ENCODE data around the gene ZEB2. TPM values are rescaled to one million over a fixed set of nuclear protein-coding genes. Genes with fewer than 3 reads are reported as not detected.

ZEB2 gene
- total RNA-seq, 1 donor from 2014 or later: 0.07 TPM

DNA sequence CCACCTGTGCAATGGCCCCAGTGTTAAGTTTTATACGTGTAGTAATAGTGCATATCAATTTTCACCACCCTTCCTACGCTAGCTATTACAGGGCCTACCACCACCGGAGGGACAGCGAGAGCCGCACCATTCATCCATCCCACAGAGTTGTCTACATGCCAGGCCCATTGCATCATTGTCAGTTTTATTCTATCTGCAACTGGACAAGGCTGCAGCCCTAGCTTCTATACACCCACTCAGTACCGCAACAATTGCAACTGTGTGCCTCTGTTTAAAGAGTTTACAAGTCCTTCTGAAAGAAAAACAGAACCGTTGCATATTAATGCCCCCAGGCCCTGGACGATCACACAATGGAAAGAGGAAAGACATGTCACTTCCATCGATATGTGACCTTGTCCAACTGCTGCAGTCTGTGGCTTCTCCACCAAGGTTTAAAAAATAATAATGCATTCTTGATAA, 58.6 kb downstream of the ZEB2 start:
- Mint-ChIP-seq H3K9me3 (ENCODE audit: low read depth) (no peaks in the 10 kb centered on the region), H3K4me3 (ENCODE audit: low read depth) (no peak overlapping the region), H3K36me3 (ENCODE audit: insufficient read depth) (no peaks in the 10 kb centered on the region), H3K4me1 (ENCODE audit: low read depth) (peaks cover 3% of the 10 kb centered on the region), H3K27ac (no peak overlapping the region), H3K27me3 (peaks cover 77% of the 10 kb centered on the region)
- TF ChIP-seq, protein P1, sequence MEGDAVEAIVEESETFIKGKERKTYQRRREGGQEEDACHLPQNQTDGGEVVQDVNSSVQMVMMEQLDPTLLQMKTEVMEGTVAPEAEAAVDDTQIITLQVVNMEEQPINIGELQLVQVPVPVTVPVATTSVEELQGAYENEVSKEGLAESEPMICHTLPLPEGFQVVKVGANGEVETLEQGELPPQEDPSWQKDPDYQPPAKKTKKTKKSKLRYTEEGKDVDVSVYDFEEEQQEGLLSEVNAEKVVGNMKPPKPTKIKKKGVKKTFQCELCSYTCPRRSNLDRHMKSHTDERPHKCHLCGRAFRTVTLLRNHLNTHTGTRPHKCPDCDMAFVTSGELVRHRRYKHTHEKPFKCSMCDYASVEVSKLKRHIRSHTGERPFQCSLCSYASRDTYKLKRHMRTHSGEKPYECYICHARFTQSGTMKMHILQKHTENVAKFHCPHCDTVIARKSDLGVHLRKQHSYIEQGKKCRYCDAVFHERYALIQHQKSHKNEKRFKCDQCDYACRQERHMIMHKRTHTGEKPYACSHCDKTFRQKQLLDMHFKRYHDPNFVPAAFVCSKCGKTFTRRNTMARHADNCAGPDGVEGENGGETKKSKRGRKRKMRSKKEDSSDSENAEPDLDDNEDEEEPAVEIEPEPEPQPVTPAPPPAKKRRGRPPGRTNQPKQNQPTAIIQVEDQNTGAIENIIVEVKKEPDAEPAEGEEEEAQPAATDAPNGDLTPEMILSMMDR (IDR thresholded peaks at IDR 0.05; ENCODE audit: unreplicated experiment): no peak
- DNase-seq (ENCODE audit: low spot score, unreplicated experiment): no peak

GRCh38 chr2:144460727-144461307, 59.1 kb downstream of the ZEB2 start:
- no peak overlapping the region for H3K4me3 Mint-ChIP-seq (ENCODE audit: low read depth)
- H3K27ac Mint-ChIP-seq: no peak overlapping the region
- peaks cover 3% of the 10 kb centered on the region for H3K4me1 Mint-ChIP-seq (ENCODE audit: low read depth)
- no peaks in the 10 kb centered on the region for H3K9me3 Mint-ChIP-seq (ENCODE audit: low read depth)
- no peaks in the 10 kb centered on the region for H3K36me3 Mint-ChIP-seq (ENCODE audit: insufficient read depth)
- TF ChIP-seq, protein P1 (IDR thresholded peaks at IDR 0.05; ENCODE audit: unreplicated experiment): no peak
- no peak for DNase-seq (ENCODE audit: low spot score, unreplicated experiment)
- H3K27me3 Mint-ChIP-seq: peaks cover 83% of the 10 kb centered on the region

DNA sequence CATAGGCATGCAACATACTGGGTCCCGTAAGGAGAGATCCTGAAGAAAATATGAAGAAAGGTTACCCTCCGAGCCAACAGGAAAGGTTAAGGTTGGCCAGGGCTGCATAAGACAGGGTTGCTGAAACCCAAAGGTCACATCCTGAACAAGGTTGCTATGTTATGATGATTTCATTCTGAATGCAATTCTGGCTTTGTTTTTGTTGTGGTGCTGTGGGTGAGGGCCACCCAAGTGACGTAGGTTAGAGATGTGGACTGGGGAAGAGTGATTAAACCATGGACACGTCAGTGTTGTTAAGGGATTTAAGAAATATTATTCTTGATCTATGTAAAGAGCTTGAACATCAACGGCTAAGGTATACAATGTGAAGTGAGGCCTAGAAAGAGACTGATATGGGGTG, 60.0 kb downstream of the ZEB2 start:
- no peak overlapping the region for H3K4me3 Mint-ChIP-seq (ENCODE audit: low read depth)
- DNase-seq (ENCODE audit: low spot score, unreplicated experiment): no peak
- no peaks in the 10 kb centered on the region for H3K9me3 Mint-ChIP-seq (ENCODE audit: low read depth)
- H3K36me3 Mint-ChIP-seq (ENCODE audit: insufficient read depth): no peaks in the 10 kb centered on the region
- H3K27me3 Mint-ChIP-seq: peaks cover 91% of the 10 kb centered on the region
- peaks cover 1% of the 10 kb centered on the region for H3K4me1 Mint-ChIP-seq (ENCODE audit: low read depth)
- no peak overlapping the region for H3K27ac Mint-ChIP-seq
- TF ChIP-seq, protein P1 (IDR thresholded peaks at IDR 0.05; ENCODE audit: unreplicated experiment): no peak

- no peaks in the 10 kb centered on the region for H3K9me3 Mint-ChIP-seq (ENCODE audit: low read depth)
- no peak overlapping the region for H3K27ac Mint-ChIP-seq
- peaks cover 98% of the 10 kb centered on the region for H3K27me3 Mint-ChIP-seq
- TF ChIP-seq, protein P1 (IDR thresholded peaks at IDR 0.05; ENCODE audit: unreplicated experiment): no peak
- DNase-seq (ENCODE audit: low spot score, unreplicated experiment): no peak
- no peak overlapping the region for H3K4me3 Mint-ChIP-seq (ENCODE audit: low read depth)
- H3K36me3 Mint-ChIP-seq (ENCODE audit: insufficient read depth): no peaks in the 10 kb centered on the region
- no peaks in the 10 kb centered on the region for H3K4me1 Mint-ChIP-seq (ENCODE audit: low read depth)
These were observed 60.6 kb downstream of the ZEB2 start for GRCh38 chr2:144459286-144459685.

DNA sequence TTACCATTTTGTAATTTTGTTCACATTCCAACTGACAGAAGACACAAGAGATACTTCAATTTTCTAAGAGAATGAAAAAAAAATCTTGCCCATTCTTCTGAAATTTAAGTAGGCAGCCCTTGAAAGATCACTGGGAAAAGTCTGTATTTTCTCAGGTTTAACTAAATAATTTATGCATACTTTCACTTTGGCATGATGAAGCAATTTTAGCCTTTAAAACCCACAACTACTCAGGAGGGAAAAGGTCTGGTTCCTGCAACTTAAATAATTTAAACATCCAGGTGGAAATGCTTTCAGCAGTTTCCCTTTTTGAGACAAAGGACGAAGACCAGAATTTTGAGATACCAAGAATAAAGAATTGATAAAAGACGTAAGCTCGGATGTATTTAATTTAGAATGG, 61.4 kb downstream of the ZEB2 start:
- H3K27ac Mint-ChIP-seq: no peak overlapping the region

More for the DNA sequence above, 61.4 kb downstream of the ZEB2 start:
- Mint-ChIP-seq H3K36me3 (ENCODE audit: insufficient read depth) (no peaks in the 10 kb centered on the region), H3K4me1 (ENCODE audit: low read depth) (peaks cover under 1% of the 10 kb centered on the region), H3K9me3 (ENCODE audit: low read depth) (no peaks in the 10 kb centered on the region), H3K27me3 (peaks cover 98% of the 10 kb centered on the region), H3K4me3 (ENCODE audit: low read depth) (no peak overlapping the region)
- TF ChIP-seq, protein P1 (IDR thresholded peaks at IDR 0.05; ENCODE audit: unreplicated experiment): no peak
- DNase-seq (ENCODE audit: low spot score, unreplicated experiment): no peak
